Activated CD4-positive, CD25-positive, alpha-beta regulatory T cell (primary cell): ENCODE data around the gene BCAS1.
"Not testable (repeated sequence)": the region's sequence is repeated elsewhere in the genome, so short reads cannot be mapped to it uniquely, and the experiment has no call there.

Experiments used
- DNase-seq, 4 experiments: peaks; one replicate each; lab custom pipeline; 2025; lab: John Stamatoyannopoulos, UW

BCAS1 gene

DNA sequence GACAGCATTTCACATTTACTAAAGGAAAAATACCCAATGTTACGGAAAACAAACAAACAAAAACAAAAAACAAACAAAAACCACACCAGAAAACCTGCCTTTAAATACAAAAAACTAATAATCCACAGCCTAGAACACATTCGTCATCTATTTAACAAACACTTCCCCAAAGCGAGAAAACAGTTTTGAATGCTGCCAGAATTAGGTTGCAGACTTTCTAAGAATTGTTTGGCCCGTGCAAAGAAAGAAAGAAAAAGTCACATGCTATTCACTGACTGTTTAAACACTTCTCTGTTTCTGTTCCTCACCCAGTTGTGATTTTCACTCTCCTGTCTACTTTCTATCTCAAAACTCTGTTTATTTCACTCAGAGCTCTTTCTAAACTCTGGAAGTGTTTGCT lies 52.5 kb downstream of the BCAS1 start:
- DNase-seq: no peak

DNA sequence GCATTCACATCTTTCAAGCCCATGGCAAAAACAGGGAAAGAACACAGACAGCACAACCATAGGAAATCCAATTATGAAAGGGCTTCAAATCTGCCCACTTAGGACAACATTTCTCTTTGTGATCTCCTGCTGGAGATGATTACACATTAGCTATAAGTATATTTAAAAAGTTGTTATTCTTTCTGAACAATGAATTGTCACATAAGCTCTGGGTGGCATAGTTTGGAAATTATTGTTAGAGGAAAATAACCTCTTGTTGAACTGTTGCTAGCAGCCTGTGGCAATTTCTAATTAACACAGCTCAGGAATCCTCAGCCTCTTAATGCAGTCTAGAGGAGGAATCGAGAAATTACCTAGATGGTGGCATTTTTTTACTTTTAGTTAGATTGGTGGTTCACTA lies 54.9 kb downstream of the BCAS1 start:
- no peak for DNase-seq

DNA sequence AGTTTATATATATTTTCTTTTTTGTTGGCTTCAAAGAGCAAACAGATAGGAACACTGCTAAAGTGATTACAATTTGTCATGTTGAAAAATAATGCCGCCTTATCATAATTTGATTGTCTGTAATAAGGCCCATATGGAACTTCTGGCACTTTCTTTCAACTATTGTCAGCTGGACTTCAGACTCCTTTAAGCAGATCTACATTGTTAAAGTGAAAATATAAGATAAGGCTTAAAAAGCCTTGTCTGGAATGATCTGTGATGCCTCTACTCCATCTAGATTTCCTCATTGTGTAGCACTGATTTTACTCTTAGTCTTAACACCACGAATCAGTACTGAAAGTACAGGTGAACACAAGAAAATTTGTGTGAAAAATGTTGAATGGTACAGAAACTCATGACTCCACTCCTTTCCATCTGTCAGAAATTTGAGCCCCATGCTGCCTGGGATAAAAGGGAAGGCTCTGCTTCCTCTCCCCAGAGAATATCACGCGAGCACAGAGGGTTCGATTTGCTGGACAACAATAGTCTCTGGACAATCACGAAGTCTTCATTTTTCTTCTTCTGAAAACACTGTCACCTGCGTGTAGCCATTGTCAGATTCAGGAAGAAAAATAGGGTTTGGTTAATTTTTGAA lies 56.0 kb downstream of the BCAS1 start:
- DNase-seq: no peak

DNA sequence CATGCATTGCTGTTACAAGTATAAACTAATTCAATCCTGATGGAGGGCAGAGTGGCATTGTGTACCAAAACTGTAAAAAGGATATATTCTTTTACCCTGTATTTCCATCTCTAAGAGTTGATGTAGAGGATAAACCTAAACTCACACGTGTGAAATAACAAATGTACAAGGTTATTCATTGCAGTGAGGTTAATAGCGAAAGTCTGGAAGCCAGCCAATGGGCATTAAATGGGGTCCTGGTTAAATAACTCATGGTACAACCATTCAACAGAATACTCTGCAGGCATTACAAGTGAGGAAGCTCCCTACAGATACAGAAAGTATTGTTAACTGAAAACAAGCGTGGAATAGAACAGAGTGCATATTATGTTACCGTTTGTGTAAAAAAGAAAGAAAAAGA lies 56.9 kb downstream of the BCAS1 start:
- no peak for DNase-seq

DNA sequence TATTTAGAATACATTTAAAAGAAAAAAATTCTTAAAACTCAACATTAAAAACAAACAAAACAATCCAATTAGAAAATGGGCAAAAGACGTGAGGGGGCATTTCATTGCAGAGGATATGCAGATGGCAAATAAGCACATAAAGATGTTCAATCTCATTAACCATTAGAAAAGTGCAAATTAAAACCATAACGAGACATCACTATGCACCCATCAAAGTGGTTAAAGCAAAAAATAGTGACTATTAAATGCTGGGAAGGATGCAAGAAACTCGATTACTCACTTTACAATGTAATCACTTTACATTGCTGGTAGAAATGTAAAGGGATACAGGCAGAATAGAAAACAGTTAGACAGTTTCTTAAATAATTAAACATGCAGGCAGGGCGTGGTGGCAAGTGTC lies 59.0 kb downstream of the BCAS1 start:
- DNase-seq: no peak

DNA sequence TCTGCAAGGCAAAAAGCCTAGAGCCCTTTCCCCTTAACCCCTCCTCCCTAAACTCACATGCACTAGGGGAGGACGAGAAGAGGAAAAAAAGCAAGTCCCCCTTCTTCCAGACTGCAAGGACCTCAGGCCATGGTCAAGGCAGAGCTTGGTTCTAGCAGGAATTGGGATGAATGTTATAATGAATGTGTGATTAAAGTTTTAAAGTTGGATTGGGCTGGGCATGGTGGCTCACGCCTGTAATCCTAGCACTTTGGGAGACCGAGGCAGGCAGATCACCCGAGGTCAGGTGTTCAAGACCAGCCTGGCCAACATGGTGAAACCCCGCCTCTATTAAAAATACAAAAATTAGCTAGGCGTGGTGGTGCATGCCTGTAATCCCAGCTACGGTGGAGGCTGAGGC lies 64.2 kb downstream of the BCAS1 start:
- not testable (repeated sequence) for DNase-seq

DNA sequence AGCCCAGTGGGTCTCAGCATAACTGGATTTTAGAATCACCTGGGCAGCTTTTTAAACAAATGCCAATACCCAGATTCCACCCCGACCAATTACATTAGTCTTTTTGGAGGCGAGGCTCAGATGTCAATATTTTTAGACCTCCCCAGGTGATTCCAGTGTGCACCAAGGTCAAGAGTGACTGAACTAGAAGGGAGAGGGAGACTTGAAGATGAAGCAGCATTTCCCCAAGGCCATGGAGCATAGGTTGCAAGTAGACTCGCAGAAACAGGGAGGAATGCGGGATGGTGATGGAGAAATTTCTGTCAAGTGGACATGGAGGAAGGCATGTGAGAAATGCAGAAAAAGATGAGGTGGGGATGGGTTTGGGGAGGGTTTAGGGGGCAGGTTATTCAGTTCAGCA lies 64.9 kb downstream of the BCAS1 start:
- DNase-seq: no peak

DNA sequence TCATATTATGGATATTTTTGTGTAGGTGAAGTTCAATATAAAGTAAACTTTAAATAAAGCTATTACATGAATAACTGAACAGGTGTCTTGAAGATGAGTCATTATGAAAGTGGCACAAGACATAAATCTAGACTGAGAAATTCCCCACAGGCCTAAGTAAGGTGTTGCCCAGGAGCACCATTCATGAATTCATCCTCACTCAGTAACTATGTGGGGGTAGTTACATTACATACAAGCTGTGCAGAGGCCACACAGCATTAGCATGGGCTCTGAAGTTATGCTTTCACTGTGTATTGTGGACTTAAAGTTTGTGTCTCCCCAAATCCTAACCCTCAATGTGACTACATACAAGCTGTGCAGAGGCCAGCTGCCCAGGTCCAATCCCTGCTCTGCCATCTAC lies 65.9 kb downstream of the BCAS1 start:
- DNase-seq: no peak

DNA sequence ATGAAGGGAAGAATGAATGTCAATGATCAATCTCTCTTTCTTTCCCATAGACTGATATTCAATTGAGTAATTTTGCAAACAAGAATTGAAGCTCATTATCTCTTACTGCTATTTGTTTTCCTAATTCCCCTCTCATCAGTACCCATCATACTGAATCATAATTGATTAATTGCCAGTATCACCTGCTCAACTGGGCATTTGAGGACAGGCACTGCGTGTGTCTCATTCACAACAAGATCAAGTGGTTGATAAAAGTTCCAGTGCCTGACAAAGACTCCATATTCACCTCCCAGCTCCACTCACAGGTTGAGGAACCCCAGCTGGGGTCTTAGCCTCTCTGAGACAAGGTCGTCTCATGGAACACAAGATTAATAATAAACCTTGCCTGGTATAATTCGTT lies 67.7 kb downstream of the BCAS1 start:
- DNase-seq: no peak

DNA sequence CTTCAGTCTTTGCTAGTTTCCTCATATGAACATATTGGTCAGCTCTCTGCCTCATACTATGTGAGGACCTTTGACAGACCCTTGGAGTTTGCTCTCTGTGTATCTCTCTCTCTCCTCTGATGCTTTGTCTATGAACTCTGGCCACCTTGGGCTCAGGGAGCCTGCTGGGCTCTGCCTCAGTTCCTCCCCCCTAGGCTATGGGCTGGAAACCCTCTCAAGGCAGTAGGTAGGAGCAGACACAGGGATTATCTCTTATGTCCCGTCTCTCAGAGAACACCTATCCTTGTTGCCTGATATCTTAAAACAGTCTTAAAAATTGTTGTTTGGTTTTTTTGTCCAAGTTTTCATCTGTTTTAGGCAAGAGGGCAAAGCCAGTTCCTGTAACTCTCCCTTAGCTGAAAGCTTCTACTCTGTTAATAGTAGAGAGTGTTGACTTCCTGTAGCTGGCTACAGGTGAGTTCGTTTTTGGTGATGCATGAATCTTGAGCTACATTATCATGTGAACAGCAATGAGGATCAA lies 68.3 kb downstream of the BCAS1 start:
- no peak for DNase-seq

DNA sequence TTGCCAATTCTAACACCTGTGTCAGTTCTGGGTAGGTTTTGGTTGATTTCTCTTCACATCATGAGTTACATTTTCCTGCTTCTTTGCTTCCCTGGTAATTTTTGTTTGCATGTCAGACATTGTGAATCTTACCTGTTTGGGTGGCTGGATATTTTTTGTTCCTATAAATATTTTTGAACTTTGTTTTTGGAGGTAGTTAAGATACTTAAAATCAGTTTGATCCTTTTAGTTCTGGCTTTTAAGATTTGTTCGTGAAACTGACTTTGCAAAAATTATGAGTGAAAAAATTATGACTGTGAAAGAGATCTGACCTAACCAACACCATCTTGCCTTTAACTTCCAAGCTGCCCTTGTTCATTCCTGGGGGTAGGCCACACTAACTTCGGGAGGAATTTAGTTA lies 69.5 kb downstream of the BCAS1 start:
- DNase-seq: no peak

DNA sequence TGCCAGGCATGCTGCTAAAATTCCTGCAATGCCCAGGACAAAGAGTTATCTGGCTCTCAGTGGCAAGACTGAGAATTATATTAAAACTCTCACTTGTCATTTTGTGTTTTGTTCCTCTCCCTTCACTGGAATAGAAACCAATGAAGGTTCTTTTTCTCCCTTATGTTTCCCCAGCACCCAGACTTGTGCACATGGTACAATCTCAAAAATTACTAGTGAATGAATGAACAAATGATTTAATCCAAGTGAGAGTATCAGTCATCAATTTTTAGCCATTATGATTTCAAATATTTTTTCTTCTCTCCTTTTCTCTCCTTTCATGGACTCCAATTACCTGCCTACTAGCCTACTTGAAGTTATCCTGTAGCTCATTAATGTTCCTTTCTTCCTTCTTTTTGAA lies 70.1 kb downstream of the BCAS1 start:
- DNase-seq: no peak

DNA sequence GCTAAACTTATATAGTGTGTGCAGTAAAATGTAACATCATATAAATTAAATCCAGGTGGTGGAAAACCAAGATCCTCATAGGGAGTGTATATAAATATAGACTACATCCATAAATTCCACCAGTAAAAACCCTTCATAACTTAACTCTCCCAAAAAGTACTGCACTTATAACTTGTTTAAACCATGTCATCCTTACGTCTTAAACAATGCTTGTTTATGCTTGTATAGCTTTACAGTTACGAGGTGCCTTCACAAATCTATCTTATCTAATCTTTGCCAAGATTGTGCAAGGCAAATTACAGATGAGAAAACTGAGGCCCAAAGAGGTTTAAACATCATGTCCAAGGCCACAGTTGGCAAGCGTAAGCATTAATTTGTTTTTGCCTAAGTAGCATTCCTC lies 71.3 kb downstream of the BCAS1 start:
- no peak for DNase-seq

DNA sequence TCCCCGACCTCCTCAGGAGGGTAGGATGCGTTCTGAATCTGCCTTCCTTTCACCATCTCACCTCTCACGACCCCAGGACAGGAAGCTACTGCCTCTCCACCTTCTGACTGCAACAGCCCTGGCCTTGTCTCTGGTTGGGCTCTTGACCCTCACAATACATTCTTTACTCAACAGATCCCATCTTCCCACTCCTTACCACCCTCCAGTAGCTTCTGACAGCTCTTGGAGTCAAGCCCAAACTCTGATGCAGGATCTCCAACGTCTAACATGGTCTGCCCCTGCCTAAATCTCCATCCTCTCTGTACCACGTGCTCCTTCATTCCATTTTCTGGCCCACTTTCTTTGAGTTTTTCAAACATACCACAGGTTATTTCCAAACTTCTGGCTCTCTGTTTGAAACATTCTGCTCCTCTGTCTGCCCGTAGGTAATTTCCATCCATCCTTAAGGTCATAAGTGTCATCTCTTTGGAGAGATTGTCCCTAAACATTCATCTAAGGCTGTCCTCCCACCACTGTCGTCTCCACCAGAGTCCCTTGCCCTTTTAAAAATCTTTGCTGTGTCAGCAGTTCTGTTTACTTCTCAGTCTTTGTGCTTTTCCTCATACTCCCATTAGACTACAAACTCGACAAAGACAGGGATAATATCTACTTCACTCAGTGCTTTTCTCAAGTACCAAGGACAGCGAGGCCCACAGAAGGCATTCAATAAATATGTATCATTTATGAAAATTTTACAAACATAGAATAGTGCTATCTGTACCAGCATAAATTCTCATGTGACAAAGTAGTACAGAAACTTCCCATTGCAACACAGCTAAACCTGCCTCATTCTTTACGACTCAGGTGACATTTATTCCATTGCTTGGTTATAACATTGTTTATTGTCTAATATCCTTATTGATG lies 73.6 kb downstream of the BCAS1 start:
- no peak for DNase-seq

DNA sequence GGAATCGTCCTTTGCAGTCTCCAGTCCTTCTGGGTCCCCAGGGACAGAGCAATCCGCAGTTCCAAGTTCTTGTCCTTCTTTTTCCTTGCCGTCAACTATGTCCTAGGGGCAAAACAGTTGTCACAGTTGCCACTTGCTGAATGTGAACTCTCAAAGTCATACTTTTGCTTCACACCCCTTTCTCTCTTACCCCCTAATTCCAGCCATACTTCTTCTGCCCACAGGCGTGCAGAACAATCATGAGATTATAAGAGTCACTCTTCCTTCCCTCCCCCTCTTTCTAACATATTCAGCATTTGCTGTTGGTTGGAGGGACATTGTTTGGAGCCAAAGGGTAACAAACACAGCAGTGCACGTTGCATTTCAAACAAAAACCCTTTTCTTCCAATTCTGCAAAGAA lies 74.4 kb downstream of the BCAS1 start:
- no peak for DNase-seq

DNA sequence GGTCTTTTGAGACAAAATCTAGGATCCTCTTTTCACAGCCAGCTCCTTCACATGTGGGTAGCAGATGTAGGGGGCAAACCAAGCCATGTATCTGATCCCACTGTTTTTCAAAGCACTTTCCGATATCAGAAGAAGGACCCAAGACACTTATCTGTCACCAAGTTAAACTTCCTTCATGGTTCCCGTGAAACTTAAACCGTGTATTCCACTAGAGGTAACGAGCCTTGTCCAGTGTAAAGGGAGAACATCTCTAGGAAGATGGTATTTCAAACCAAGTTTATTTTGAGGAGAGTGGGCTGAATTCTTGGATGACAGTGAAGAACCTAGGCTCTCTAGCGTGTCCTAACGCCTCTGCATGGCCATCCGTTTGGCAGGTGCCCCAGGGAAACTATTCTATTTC lies 76.3 kb downstream of the BCAS1 start:
- no peak for DNase-seq

DNA sequence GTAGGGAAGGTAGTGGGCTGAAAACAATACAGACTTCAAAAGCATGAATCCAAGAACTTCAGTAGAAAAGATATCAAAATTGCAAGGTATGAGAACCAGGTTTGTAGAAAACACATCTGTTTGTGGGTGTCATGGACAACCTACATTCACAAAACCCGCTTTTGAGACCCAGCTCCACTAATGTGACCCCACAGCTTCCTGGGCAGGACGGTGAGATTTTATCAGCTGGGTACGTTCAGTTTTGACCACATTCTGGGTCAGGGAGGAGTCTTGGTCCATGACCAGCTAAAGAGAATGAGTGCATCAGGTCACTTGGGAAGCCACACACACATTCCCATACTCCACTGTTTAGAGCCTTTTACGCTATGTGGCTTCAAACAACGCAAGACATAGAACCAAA lies 77.1 kb downstream of the BCAS1 start:
- no peak for DNase-seq

DNA sequence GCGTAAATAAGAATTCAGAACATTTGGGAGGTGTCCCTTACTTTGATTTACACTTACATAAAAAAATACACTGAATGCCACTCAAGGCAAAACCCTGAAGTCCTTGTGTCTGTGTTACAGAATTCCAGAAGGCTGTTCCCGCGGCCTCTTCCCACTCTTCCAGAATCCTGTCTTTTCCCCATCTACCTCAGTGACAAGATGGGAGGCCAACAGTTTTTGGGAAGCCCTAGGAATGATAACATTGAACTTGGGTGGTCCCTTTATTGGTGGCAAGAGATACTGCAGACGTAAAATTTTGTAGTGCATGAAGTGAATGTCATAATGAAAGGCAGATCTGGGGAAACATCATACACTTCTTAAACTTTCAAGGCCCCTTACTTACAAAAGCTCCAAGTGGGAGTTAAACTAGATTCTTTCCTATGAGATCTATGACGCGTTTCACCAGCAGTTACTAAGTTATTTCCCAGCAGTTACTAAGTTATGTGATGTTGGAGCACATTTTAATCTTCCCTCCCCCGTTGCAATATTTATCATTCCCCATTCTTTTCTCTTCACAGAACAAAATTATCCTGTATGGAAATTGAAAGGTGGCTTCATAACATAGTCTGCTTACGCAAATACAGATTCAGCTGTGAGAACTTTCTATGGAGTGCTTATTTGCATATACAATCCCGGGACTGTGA lies 79.5 kb downstream of the BCAS1 start:
- no peak for DNase-seq

DNA sequence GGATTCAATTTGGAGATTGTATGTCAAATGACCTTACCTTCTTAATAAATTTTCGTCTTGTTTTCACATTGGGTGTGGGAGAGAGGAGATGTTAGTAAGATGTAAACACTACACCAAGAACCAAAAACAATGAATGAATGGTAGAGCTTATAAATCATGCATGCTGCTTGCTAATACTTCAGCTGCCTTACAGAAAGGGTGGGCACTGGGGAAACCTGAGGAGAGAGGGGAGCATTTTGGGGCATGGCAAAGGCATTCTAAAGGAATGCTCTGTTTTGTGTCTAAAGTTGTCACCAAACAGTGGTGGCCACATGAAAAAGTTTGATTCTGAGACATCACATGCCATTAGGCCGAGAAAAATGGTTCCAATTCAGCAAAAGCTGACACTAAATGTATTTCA lies 80.4 kb downstream of the BCAS1 start:
- DNase-seq: no peak

DNA sequence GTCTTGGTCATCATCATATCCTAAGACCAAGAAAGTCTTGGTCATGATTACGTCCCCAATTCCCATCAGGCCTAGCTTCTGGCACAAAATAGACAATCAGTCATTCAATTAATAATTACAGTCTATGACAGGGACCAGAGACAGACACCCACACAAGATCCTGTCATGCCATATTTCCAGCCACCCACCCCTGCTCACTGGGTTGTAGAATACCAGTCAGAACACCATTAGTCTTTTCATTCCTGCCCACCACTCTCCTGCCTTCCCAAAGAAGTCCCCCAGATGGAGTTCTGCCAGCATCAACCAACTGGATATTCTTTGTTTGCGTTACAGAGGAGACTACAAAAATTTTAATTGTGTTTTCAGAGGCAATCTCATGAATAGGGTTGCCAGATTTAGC lies 81.0 kb downstream of the BCAS1 start:
- no peak for DNase-seq

DNA sequence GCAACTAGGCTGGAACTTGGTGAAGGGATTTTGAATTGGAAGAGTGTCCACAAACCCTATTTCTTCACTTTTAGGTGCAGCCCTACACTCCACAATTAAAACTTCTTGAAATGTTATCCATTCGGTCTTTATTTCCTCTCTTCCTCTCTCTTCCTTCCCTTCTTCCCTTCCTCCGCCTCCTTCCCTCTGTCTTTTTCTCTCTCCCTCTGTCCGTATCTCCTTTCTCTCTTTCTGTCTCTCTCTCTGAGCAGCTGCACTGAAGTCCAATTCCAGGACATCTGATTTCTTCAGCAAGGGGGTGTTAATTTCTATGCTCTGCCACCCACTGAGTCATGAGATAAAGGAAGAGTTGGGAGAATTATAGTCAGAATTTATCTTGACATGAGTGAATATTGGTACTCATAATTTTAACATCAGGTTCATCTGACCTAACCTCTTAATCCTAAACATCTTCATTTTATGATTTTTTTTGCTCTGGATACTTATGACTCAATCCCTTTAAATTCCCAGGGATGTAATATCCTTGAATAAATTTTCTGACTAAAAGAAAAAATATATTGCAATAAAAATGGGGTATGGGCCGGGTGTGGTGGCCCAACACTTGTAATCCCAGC lies 84.2 kb downstream of the BCAS1 start:
- DNase-seq: no peak

DNA sequence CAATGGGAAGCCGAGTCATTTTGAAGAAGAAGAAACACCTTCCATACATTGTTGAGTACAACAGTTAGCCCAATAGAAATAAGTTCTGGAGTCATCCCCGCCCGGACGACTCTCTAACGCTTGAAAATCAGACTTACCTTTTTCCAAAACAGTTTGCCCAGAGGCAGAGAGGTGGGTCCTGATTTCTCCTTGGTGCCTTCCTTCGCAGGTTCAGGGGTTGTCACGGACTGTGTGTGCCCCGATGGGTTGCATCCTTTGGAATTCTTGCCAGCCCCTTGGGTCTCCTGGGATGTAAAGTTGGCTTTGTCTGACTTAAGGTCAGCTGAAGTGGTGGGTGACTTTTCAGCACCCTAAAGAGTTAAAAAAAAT lies 85.3 kb downstream of the BCAS1 start:
- no peak for DNase-seq
